Hippocampal formation (tissue), 2 donors: Measurements from ENCODE around the gene ALX4.
A peak's percentile ranks its signal among the peaks of the same experiment; 100 is the strongest.

Experiments
- DNase-seq, 2 donors: peaks; one replicate each; lab custom pipeline; 2025; lab: John Stamatoyannopoulos, UW

Gene ALX4

GRCh38 chr11:44300844-44301563 lies 8.9 kb downstream of the ALX4 start:
- DNase-seq, result no peak

GRCh38 chr11:44298862-44299261 lies 11.1 kb downstream of the ALX4 start:
- DNase-seq, result no peak

GRCh38 chr11:44290208-44290607 lies 19.7 kb downstream of the ALX4 start:
- no peak for DNase-seq

- DNase-seq, result no peak
Measured at GRCh38 chr11:44288133-44288526, 21.8 kb downstream of the ALX4 start.

- DNase-seq, result no peak
Measured at GRCh38 chr11:44286911-44287310, 23.0 kb downstream of the ALX4 start.

- DNase-seq, result peak; percentile 10 to 13
Measured at GRCh38 chr11:44286268-44286880, 23.6 kb downstream of the ALX4 start.

GRCh38 chr11:44285756-44286155 lies 24.2 kb downstream of the ALX4 start:
- no peak for DNase-seq

GRCh38 chr11:44282620-44283019 lies 27.3 kb downstream of the ALX4 start:
- no peak for DNase-seq

GRCh38 chr11:44281151-44281550 lies 28.8 kb downstream of the ALX4 start:
- no peak for DNase-seq

GRCh38 chr11:44280257-44280656 lies 29.7 kb downstream of the ALX4 start:
- no peak for DNase-seq

GRCh38 chr11:44279483-44279882 lies 30.5 kb downstream of the ALX4 start:
- DNase-seq, result no peak

- DNase-seq, result no peak
Measured at GRCh38 chr11:44277196-44278090, 32.5 kb downstream of the ALX4 start.

- no peak for DNase-seq
Measured at GRCh38 chr11:44275961-44276550, 33.9 kb downstream of the ALX4 start.

- no peak for DNase-seq
Measured at GRCh38 chr11:44275241-44275640, 34.7 kb downstream of the ALX4 start.

- DNase-seq, result no peak
Measured at GRCh38 chr11:44274404-44274803, 35.5 kb downstream of the ALX4 start.

- DNase-seq, result no peak
Measured at GRCh38 chr11:44271286-44271685, 38.7 kb downstream of the ALX4 start.

GRCh38 chr11:44270403-44271273 lies 39.3 kb downstream of the ALX4 start:
- DNase-seq, result no peak

- DNase-seq, result no peak
Measured at GRCh38 chr11:44269369-44270351, 40.3 kb downstream of the ALX4 start.

GRCh38 chr11:44268614-44269080 lies 41.3 kb downstream of the ALX4 start:
- DNase-seq, result no peak
